Epithelial cell of proximal tubule (primary cell): ENCODE data around the gene DGKB. TPM values are rescaled to one million over a fixed set of nuclear protein-coding genes. Genes with fewer than 3 reads are reported as not detected.

ENCODE experiments used
- DNase-seq: peaks from one replicate; pipeline ENCODE4 v3.0.0-alpha.2; 2011; ENCODE audit warnings: low read depth
- H3K4me3 ChIP-seq: 2 replicates; pipeline ENCODE4 v1.5.1; 2011; ENCODE audit warnings: low read depth, mild to moderate bottlenecking, low read length
- total RNA-seq: library from RNA; depleted of rRNA; stranded (reverse); fragments of >200 nt; gene quantifications from 2 replicates; pipeline ENCODE4 v1.2.3, GENCODE V29; 2015
- TF ChIP-seq, protein P1 (sequence below): conservative IDR thresholded peaks from 2 replicates; pipeline ENCODE4 v1.5.1; 2012; ENCODE audit warnings: low read depth, mild to moderate bottlenecking, low read length

Gene DGKB
- total RNA-seq, 1 donor from 2014 or later: 0.69 TPM

DNA sequence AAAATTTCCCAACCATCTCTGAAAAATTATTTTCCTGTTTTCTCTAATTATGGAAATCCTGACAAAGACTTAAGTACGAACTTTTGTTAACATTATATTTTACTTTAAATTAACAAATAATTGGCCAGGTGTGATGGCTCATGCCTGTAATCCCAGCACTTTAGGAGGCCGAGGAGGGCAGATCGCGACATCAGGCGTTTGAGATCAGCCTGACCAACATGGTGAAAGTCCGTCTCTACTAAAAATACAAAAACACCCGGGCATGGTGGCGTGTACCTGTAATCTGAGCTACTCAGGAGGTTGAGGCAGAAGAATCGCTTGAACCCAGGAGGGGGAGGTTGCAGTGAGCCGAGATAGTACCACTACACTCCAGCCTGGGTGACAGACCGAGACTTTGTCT, 32.2 kb downstream of the DGKB start:
- TF ChIP-seq, protein P1, sequence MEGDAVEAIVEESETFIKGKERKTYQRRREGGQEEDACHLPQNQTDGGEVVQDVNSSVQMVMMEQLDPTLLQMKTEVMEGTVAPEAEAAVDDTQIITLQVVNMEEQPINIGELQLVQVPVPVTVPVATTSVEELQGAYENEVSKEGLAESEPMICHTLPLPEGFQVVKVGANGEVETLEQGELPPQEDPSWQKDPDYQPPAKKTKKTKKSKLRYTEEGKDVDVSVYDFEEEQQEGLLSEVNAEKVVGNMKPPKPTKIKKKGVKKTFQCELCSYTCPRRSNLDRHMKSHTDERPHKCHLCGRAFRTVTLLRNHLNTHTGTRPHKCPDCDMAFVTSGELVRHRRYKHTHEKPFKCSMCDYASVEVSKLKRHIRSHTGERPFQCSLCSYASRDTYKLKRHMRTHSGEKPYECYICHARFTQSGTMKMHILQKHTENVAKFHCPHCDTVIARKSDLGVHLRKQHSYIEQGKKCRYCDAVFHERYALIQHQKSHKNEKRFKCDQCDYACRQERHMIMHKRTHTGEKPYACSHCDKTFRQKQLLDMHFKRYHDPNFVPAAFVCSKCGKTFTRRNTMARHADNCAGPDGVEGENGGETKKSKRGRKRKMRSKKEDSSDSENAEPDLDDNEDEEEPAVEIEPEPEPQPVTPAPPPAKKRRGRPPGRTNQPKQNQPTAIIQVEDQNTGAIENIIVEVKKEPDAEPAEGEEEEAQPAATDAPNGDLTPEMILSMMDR: no peak
- H3K4me3 ChIP-seq: no peak overlapping the region
- DNase-seq: no peak

DNA sequence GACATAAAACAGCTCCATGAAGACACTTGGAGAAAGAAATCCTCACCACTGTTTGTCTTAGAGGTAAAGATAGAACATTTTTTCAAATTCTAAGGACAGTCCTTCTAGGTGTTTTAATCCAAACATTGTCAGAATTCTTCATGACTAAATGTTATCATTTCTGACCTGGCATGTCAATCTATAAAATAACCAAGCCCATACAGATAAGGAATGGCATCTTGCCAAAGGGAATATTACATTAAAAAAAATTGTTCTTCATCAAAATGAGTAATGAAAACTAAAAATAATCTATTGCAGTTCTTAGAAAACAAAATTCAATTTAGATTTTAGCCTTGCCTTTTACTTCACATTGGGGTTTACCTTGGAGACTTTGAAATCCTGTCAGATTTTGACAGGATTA, 33.6 kb downstream of the DGKB start:
- DNase-seq: no peak
- H3K4me3 ChIP-seq: no peak overlapping the region
- TF ChIP-seq, protein P1: no peak

DNA sequence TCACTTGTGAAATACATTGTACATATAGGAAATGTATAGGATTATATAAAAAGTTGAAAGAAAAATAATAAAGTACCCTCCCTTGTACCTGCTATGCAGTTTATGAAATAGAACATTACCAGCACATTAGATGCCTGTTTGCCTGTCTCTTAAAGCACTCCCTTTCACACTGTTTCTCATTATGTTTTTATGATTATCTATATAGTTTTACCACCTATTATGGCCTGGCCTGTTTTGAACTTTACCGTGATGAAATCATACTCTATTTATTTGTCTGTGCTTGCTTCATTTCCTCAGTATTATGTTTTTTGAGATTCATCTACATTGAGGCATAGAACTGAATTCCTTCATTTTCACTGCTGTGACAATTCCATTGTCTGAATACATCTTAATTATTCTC, 41.1 kb downstream of the DGKB start:
- DNase-seq: no peak
- TF ChIP-seq, protein P1: no peak
- H3K4me3 ChIP-seq: no peak overlapping the region

DNA sequence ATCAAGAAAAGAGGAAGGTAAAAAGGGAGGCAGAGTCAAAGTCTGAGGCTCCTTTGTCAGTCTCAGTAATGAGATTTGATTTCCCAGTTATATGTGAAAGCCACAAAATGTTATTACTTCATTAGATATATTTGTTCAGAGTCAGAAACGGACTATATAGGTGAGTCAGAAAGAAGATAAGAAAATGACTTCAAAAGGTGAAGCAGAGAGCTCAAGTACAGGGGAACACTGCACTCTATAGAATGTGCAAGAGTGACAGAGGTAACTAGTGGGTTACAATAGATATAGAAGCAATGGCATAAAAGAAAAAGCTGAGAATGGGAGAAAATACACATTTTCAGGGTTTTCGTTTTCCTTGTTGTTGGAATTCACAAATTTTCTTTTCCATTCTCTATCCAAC, 43.3 kb downstream of the DGKB start:
- no peak overlapping the region for H3K4me3 ChIP-seq
- no peak for DNase-seq
- TF ChIP-seq, protein P1: no peak

DNA sequence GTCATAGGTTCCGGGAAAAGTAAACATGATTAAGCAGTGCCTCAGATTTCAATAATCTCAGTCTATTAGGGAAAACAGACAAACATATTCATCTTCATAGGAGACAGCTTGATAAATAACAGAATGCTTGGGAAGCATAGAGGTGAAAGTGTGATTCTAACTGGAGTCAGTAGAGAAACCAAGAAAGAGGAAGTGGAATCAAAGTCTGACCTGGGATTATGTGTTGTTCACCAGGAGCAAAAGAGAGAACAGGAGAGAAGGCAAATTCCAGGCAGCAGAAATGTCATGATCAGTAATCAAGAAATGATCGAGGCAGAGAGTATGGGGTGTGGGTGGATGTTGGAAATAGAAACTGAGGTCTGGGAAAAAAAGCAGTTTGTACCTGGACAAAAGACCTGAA, 43.7 kb downstream of the DGKB start:
- H3K4me3 ChIP-seq: no peak overlapping the region
- no peak for DNase-seq
- TF ChIP-seq, protein P1: no peak

DNA sequence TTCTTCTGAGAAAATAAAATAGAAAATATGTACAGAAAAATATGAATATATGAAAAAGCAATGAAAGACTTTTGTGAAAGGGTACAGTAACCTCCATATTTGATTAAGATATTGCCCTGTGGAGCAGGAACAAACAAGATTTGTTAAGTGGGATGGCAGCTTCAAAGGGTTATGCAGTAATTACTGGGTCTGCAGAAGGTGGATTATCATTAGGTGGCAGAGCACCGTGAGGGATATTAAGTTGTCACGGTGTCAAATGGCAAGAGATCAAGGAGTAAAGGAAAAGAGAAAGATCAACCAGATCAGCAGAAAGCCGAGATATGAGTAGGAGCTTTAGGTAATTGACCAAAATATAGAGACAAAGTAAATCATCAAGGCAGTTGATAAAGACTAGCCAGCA, 44.1 kb downstream of the DGKB start:
- TF ChIP-seq, protein P1: no peak
- no peak overlapping the region for H3K4me3 ChIP-seq
- no peak for DNase-seq

DNA sequence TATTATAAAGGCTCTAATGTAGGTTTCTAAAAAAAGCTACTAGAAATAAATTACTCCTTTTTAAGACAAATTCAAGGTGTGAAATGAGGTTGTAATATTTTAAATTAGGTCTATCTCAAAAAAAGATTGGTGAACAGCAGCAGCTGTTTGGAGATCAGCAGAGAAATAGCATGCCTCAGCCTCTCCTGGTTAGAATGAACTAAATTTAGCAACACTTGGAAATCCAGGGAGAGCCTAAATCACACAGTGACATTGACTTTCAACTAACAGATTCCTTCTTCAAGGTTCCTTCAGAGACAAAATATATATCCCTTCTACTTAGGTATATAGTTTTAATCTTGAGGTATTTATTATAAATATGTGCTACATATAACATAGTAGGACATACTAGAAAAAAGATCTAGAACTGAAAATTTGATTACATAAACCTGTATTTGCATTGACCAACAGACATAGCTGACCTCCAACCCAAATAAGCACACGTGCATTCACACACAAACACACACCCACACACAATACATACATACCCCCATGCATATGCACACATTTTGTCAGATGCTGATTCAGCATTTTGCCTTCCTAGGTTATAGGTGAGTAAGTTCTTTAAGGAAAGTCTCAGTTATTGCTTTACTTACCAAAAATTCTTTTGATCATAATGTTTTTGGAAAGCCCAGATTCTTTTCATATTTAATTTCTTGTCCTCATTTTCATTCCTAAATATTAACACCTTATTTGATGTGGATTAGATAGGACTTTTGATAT, 47.3 kb downstream of the DGKB start:
- TF ChIP-seq, protein P1: no peak
- H3K4me3 ChIP-seq: no peak overlapping the region
- no peak for DNase-seq
